Renal cortex interstitium (tissue), 11 donors: Measurements from ENCODE around the gene COL4A1. TPM values are rescaled to one million over a fixed set of nuclear protein-coding genes. Genes with fewer than 3 reads are reported as not detected.

Experiments
- DNase-seq, 11 donors: peaks; one replicate each; pipeline ENCODE4 v3.0.0-alpha.2; 2013; ENCODE audit warnings: low read depth in 9 of 11, low spot score in 4 of 11; ENCODE audit errors: extremely low read depth in 1 of 11
- polyA plus RNA-seq, 3 donors: library from polyadenylated mRNA; unstranded; fragments of 120-200 nt; gene quantifications; one replicate each; pipeline ENCODE4 v1.2.1, GENCODE V29; 2013; ENCODE audit not compliant: insufficient read length in 3 of 3

Gene COL4A1
- polyA plus RNA-seq, 3 donors, result 537 to 578 (median 563) TPM

GRCh38 chr13:110199046-110199831 lies 107.7 kb downstream of the COL4A1 start:
- DNase-seq, result no peak

GRCh38 chr13:110197471-110197870 lies 109.5 kb downstream of the COL4A1 start:
- no peak for DNase-seq

- no peak for DNase-seq
Observed at GRCh38 chr13:110197026-110197425, 109.9 kb downstream of the COL4A1 start.

- DNase-seq, result no peak
Observed at GRCh38 chr13:110195547-110196485, 111.1 kb downstream of the COL4A1 start.

GRCh38 chr13:110194451-110194850 lies 112.5 kb downstream of the COL4A1 start:
- no peak for DNase-seq

- DNase-seq, result no peak
Observed at GRCh38 chr13:110193491-110193890, 113.5 kb downstream of the COL4A1 start.

GRCh38 chr13:110192472-110192871 lies 114.5 kb downstream of the COL4A1 start:
- no peak for DNase-seq

- no peak for DNase-seq
Observed at GRCh38 chr13:110187641-110188161, 119.3 kb downstream of the COL4A1 start.

GRCh38 chr13:110186231-110186855 lies 120.6 kb downstream of the COL4A1 start:
- no peak for DNase-seq

GRCh38 chr13:110185696-110186095 lies 121.3 kb downstream of the COL4A1 start:
- no peak for DNase-seq

GRCh38 chr13:110183910-110184309 lies 123.0 kb downstream of the COL4A1 start:
- DNase-seq, result no peak

GRCh38 chr13:110182461-110182860 lies 124.5 kb downstream of the COL4A1 start:
- DNase-seq, result no peak

GRCh38 chr13:110182003-110182402 lies 125.0 kb downstream of the COL4A1 start:
- DNase-seq, result no peak

- DNase-seq, result no peak
Observed at GRCh38 chr13:110179857-110180147, 127.2 kb downstream of the COL4A1 start.

GRCh38 chr13:110179116-110179856 lies 127.7 kb downstream of the COL4A1 start:
- no peak for DNase-seq

GRCh38 chr13:110177790-110178189 lies 129.2 kb downstream of the COL4A1 start:
- no peak for DNase-seq

- DNase-seq, result no peak
Observed at GRCh38 chr13:110176431-110176830, 130.5 kb downstream of the COL4A1 start.

GRCh38 chr13:110173247-110173818 lies 133.6 kb downstream of the COL4A1 start:
- DNase-seq, result no peak

GRCh38 chr13:110170882-110171281 lies 136.1 kb downstream of the COL4A1 start:
- no peak for DNase-seq
